ENCODE data around the gene ARHGEF12. TPM values are rescaled to one million over a fixed set of nuclear protein-coding genes. Genes with fewer than 3 reads are reported as not detected.

ARHGEF12 gene
- total and polyA plus RNA-seq, 7 donors = 18.6 to 129 (median 80.5) TPM

GRCh38 chr11:120448240-120448639 is 112.0 kb downstream of the ARHGEF12 start:
- Histone ChIP-seq H3K9me3 (no peaks in the 10 kb centered on the region), H3K27me3 (no peaks in the 10 kb centered on the region), H3K4me1 (no peaks in the 10 kb centered on the region), H3K36me3 (peaks cover 17 to 100% (median 50%) of the 10 kb centered on the region in 4 donors), H3K4me3 (no peak overlapping the region), H3K27ac (no peak overlapping the region)
- intact Hi-C loops (cut with DNase I) = no loop called here
- TF ChIP-seq POLR2AphosphoS5 (IDR thresholded peaks at IDR 0.05) (no peak), EP300 (IDR thresholded peaks at IDR 0.05) (no peak), CTCF (IDR thresholded peaks at IDR 0.05) (no peak), POLR2A (IDR thresholded peaks at IDR 0.05) (no peak)
- 87 to 94% methylated on average over 3 of the region's 3 CpGs for WGBS, 2 donors
- DNase-seq = no peak

DNA sequence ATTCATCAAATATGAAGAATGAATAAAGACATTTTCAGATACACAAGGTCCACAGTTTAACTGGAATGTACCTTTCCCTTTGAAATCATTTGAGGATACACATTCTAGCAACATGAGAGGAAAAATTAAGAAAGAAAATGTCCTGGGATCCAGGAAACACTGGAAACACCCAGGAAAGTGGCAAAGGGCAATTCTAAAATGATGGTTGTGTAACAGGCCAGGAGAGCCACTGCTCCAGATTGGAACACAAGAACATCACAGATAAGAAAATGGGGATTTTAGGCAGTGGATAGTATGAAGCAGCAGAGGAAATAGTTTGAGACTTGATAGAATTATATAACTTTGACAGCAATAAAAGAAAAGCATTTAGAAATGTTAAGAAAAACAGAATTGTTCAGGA is 119.3 kb downstream of the ARHGEF12 start:
- TF ChIP-seq POLR2A (IDR thresholded peaks at IDR 0.05) = no peak
- TF ChIP-seq CTCF (IDR thresholded peaks at IDR 0.05) = no peak
- no peak for TF ChIP-seq POLR2AphosphoS5 (IDR thresholded peaks at IDR 0.05)
- no peak for TF ChIP-seq EP300 (IDR thresholded peaks at IDR 0.05)
- no peak overlapping the region for H3K27ac ChIP-seq
- no peaks in the 10 kb centered on the region for H3K4me1 ChIP-seq
- H3K9me3 ChIP-seq = no peaks in the 10 kb centered on the region
- no peaks in the 10 kb centered on the region for H3K27me3 ChIP-seq
- no peak overlapping the region for H3K4me3 ChIP-seq
- intact Hi-C loops (cut with DNase I) = no loop called here
- H3K36me3 ChIP-seq = peaks cover 6 to 99% (median 51%) of the 10 kb centered on the region in 4 donors
- DNase-seq = no peak

GRCh38 chr11:120457996-120458395 is 121.8 kb downstream of the ARHGEF12 start:
- Histone ChIP-seq H3K9me3 (no peaks in the 10 kb centered on the region), H3K36me3 (peaks cover 23 to 99% (median 56%) of the 10 kb centered on the region in 4 donors), H3K4me1 (no peaks in the 10 kb centered on the region), H3K27me3 (no peaks in the 10 kb centered on the region), H3K27ac (no peak overlapping the region), H3K4me3 (no peak overlapping the region)
- intact Hi-C loops (cut with DNase I) = no loop called here
- WGBS, 2 donors = 76 to 82% methylated on average over 1 of the region's 1 CpG
- TF ChIP-seq CTCF (IDR thresholded peaks at IDR 0.05) (no peak), POLR2AphosphoS5 (IDR thresholded peaks at IDR 0.05) (no peak), POLR2A (IDR thresholded peaks at IDR 0.05) (no peak), EP300 (IDR thresholded peaks at IDR 0.05) (no peak)
- DNase-seq = no peak

DNA sequence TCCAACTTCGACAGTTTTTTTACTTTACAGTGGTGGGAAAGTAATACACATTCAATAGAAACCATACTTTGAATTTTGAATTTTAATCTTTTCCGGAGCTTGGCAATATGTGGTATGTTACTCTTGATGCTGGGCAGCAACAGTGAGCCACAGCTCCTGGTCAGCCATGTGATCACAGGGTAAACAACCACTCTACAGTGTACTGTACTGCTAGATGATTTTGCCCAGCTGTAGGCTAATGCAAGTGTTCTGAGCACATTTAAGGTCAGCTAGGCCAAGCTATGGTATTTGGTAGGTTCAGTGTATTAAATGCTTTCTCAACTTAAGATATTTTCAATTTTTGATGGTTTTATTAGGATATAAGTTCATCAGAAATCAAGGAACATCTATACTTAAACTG is 126.6 kb downstream of the ARHGEF12 start:
- Histone ChIP-seq H3K27me3 (no peaks in the 10 kb centered on the region), H3K4me1 (no peaks in the 10 kb centered on the region), H3K9me3 (no peaks in the 10 kb centered on the region), H3K27ac (no peak overlapping the region), H3K36me3 (peaks cover 20 to 97% (median 38%) of the 10 kb centered on the region in 4 donors), H3K4me3 (no peak overlapping the region)
- TF ChIP-seq CTCF (IDR thresholded peaks at IDR 0.05) (no peak), POLR2AphosphoS5 (IDR thresholded peaks at IDR 0.05) (no peak), POLR2A (IDR thresholded peaks at IDR 0.05) (no peak), EP300 (IDR thresholded peaks at IDR 0.05) (no peak)
- no peak for DNase-seq
- WGBS, 2 donors = 95 to 96% methylated on average over 2 of the region's 2 CpGs
- intact Hi-C loops (cut with DNase I) = no loop called here

DNA sequence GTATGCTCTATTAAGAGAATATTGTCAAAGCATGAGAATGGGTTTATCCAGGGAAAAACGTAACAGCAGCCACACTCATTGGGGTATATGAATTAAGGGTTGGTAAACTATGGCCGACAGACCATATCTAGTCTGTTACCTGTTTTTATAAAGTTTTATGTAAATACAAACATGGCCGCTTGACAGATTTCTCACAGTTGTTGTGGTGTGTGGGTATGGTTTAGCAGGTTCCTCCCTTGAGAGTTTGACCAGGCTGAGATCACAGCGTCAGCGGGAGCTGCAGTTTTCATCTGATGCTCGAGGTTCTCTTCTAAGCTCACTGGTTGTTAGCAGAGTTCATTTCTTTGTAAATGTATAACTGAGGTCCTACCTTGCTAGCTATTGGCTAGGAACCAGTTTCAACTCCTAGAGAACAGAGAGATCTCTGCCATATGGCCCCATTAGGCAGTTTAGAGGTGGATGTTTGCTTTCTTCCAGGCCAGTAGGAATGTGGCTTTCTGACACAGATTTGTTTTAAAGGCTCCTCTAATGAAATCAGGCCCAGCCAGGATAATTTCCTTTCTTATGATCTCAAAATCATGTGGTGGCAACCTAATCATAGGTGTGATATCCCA is 129.8 kb downstream of the ARHGEF12 start:
- Histone ChIP-seq H3K27ac (no peak overlapping the region), H3K9me3 (no peaks in the 10 kb centered on the region), H3K36me3 (peaks cover 18 to 96% (median 31%) of the 10 kb centered on the region in 4 donors), H3K4me3 (no peak overlapping the region), H3K4me1 (peaks cover 0 to 10% (median 2%) of the 10 kb centered on the region in 4 donors), H3K27me3 (no peaks in the 10 kb centered on the region)
- WGBS, 2 donors = 82 to 93% methylated on average over 6 of the region's 6 CpGs
- DNase-seq = no peak
- TF ChIP-seq EP300 (IDR thresholded peaks at IDR 0.05) = no peak
- TF ChIP-seq POLR2A (IDR thresholded peaks at IDR 0.05) = no peak
- no peak for TF ChIP-seq CTCF (IDR thresholded peaks at IDR 0.05)
- TF ChIP-seq POLR2AphosphoS5 (IDR thresholded peaks at IDR 0.05) = no peak
- intact Hi-C loops (cut with DNase I) = no loop called here

All from sigmoid colon (tissue), 7 donors.